DLD1 (cell line): ENCODE data around the gene SEC31A.

ENCODE experiments used
- in situ Hi-C: cut with HindIII; loops from 2 replicates; pipeline ENCODE4 v1.10.0; 2017; ENCODE audit warnings: low sequenced_read_pairs

Gene SEC31A

DNA sequence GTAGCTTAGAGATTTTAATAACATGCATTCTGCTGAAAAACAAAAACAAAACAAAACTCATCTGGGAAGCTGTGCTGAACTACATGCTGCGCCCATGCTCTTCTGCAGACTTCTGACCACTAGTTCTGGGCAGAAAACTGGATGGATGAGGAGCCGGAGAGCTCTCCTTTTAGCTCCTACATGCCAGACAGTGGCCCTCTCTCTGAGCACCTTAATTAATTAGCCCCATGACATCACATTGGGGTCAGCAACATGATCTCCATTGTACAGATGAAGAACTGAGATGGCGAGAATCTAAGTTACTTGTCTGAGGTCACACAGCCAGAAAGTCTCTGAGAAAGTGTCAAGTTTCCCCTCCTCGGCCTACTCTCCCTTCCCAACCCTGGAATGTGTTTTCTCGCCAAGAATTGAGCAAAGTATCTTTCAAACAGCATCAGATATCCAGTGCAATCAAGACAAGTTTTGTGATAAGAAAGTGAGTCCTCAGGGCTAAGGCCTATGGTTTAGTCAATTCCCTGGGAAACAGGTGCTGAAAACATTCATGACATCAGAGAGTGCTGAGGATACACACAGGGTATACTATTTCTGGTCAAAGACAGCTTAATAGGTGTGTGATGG, 113.9 kb downstream of the SEC31A start:
- in situ Hi-C loops = no loop called here

GRCh38 chr4:82775243-82775642, 115.7 kb downstream of the SEC31A start:
- in situ Hi-C loops = no loop called here

DNA sequence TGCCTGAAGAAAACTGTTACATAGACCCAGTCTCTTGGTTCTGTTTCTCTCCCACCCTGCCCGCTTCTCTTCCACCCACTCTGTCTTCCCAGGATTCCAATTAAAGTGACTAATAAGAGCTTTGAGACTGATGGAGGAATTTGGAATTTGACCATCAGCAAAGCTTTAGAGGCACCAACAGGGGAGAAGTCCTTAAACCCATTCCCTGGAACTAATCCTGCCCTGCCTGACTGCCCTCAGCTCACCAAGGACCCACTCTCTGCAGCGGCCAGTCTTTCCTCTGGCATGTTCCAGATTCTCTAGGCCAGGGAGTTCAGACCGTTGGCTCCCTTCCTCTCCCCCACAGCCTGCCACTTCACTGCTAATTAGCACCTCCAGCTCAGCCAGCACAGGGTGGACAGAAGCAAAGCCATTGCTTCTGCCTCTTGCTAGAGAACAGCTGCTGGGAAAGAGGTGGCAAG, 116.2 kb downstream of the SEC31A start:
- in situ Hi-C loops = no loop called here

DNA sequence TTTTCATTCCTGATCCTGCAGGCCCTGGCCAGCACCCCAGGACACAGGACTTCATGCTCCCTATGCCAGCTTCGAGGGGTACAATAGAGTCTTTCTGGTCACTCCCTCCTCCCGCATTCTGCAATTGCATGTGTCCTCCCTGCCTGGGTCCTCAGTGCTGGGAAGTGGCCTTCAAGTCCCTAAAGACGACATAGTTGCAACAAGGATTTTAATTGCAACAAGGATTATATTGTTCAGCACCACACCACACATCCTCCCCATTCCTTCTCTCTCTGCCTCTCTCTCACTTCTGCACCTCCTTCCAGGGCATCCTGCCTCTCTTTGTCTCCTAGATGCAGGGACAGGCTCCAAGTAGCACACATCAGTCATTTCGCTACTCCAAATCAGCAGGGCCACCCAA, 117.9 kb downstream of the SEC31A start:
- in situ Hi-C loops = no loop called here

DNA sequence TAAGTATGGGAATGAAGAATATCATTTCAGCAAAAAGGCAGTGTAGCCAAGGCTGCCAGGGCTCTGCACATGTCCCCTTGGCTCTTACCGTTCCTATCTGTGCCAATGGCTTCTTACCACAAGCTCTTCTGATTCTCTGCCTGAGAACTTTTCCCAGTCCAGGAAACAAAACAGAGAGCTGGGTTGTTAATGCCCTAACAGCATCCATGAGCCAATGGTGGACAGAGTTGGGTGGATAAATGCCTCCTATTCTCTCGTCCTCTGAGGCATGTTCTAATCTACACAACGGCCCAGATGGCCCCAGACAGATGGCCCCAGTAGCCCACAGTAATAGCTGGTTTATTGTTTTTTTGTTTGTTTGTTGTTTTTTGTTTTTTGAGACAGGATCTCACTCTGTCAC, 120.3 kb downstream of the SEC31A start:
- in situ Hi-C loops = no loop called here
